ENCODE results near the gene HTR2A.

Gene HTR2A

DNA sequence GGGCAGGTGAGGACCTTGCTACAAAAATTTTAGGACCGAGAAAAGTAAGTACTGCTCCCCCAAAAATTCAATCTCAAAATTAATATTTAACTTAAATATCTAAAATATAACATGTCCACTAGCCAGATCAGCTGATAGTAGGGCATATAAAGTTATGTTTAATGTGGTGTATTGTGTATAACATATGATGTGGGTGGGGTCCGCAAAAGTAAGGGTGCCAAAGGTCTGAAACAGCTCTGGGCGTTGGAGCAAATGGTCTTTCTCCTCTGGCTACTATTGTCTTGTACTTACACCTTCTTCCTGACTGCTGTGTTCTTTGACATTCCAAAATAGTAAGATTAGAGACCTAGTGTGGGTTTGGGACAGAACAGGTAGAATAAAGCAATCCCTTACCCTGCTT lies 41.2 kb downstream of the HTR2A start:
- Mint-ChIP-seq H3K36me3 (ENCODE audit: low read depth) (no peaks in the 10 kb centered on the region), H3K4me3 (no peak overlapping the region), H3K9me3 (no peaks in the 10 kb centered on the region), H3K4me1 (ENCODE audit: low read depth) (no peaks in the 10 kb centered on the region), H3K27me3 (peaks cover 14% of the 10 kb centered on the region), H3K27ac (no peak overlapping the region)
- no peak for DNase-seq

DNA sequence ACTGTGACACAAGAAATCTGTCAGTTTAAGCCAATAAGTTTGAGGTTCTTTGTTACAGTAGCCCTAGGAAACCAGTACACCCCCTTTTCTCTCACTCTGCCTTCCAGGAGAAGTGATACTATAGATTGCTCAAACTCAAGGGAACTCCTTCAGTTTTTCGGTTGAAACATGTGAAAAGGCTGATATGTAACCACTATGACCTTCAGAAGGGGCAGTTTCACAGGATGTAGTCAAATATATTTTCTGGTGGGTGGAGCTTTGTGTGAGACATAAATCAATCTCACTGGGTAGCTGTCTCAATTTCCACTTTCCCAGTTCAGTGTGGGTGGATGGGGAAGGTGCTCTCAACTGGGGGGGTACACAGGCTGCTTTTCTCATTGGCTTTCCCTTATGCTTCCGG lies 41.7 kb downstream of the HTR2A start:
- H3K27me3 Mint-ChIP-seq: peaks cover 14% of the 10 kb centered on the region
- no peak overlapping the region for H3K4me3 Mint-ChIP-seq
- H3K27ac Mint-ChIP-seq: no peak overlapping the region
- H3K36me3 Mint-ChIP-seq (ENCODE audit: low read depth): no peaks in the 10 kb centered on the region
- H3K9me3 Mint-ChIP-seq: no peaks in the 10 kb centered on the region
- DNase-seq: no peak
- no peaks in the 10 kb centered on the region for H3K4me1 Mint-ChIP-seq (ENCODE audit: low read depth)

DNA sequence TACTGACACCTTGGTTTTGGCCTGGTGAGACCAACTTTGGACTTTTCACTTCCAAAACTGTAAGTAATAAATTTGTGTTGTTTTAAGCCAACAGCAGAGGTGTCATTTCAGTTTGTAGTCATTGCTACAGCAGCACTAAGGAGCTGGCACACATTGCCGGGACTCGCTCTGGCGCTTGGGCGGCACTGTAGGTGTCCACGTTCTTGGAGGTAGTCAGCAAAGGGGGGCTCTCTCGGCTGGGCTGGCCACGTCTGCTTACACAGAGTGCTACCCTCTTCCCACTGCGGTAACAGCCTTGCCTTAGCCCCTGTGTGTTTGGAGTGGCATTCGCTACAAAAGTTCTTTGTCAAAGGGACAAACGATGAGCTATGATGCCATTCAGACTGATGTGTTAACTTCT lies 44.7 kb downstream of the HTR2A start:
- no peak for DNase-seq
- peaks cover 16% of the 10 kb centered on the region for H3K27me3 Mint-ChIP-seq
- no peak overlapping the region for H3K4me3 Mint-ChIP-seq
- H3K9me3 Mint-ChIP-seq: no peaks in the 10 kb centered on the region
- no peaks in the 10 kb centered on the region for H3K4me1 Mint-ChIP-seq (ENCODE audit: low read depth)
- H3K27ac Mint-ChIP-seq: no peak overlapping the region
- H3K36me3 Mint-ChIP-seq (ENCODE audit: low read depth): no peaks in the 10 kb centered on the region

DNA sequence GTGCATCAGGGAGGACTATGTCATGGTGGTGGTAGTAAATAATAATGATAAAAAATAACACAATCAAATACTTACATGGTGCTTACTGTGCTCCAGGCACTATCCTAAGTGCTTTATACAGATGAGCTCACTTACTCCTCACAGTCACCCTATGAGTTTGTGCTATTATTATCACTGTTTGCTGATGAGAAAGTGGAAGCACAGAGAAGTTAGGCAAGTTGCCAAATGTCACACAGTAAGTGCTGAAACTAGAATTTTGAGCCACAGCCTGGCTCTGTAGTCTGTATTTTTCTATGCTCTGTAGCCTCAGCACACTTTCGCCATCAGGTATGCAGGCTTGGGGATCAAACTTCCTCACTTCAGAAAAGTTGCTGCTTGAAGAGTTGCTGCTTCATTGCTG lies 46.6 kb downstream of the HTR2A start:
- H3K36me3 Mint-ChIP-seq (ENCODE audit: low read depth): no peaks in the 10 kb centered on the region
- H3K27me3 Mint-ChIP-seq: peaks cover 14% of the 10 kb centered on the region
- H3K4me1 Mint-ChIP-seq (ENCODE audit: low read depth): no peaks in the 10 kb centered on the region
- H3K4me3 Mint-ChIP-seq: no peak overlapping the region
- H3K27ac Mint-ChIP-seq: no peak overlapping the region
- no peak for DNase-seq
- no peaks in the 10 kb centered on the region for H3K9me3 Mint-ChIP-seq

GRCh38 chr13:46846726-46847125 lies 50.1 kb downstream of the HTR2A start:
- no peak for DNase-seq

GRCh38 chr13:46845146-46845545 lies 51.7 kb downstream of the HTR2A start:
- Mint-ChIP-seq H3K27ac (no peak overlapping the region), H3K9me3 (no peaks in the 10 kb centered on the region), H3K4me3 (no peak overlapping the region), H3K4me1 (ENCODE audit: low read depth) (no peaks in the 10 kb centered on the region), H3K27me3 (peaks cover 3% of the 10 kb centered on the region), H3K36me3 (ENCODE audit: low read depth) (no peaks in the 10 kb centered on the region)
- DNase-seq: no peak

More at GRCh38 chr13:46846726-46847125, 50.1 kb downstream of the HTR2A start:
- Mint-ChIP-seq H3K36me3 (ENCODE audit: low read depth) (no peaks in the 10 kb centered on the region), H3K4me3 (no peak overlapping the region), H3K4me1 (ENCODE audit: low read depth) (no peaks in the 10 kb centered on the region), H3K27ac (no peak overlapping the region), H3K27me3 (peaks cover 6% of the 10 kb centered on the region), H3K9me3 (no peaks in the 10 kb centered on the region)

DNA sequence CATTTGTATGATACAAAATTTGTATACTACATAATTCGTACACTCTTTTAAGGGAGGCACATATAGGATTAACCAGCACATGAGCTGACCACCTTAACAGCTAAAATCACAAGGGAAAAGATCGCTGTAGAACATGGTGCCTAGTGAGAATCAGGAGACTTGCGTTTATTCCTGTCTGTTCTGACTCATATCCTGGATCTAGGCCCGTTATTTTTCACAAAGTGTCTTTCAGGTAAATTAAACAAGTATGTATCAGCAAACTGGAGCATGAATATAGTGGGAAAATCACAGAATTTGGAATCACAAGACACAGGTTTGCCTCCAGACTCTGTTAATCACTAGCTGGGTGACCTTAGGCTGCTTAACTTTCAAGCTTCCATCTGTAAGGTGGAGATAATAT lies 52.4 kb downstream of the HTR2A start:
- no peak for DNase-seq
- Mint-ChIP-seq H3K4me1 (ENCODE audit: low read depth) (no peaks in the 10 kb centered on the region), H3K9me3 (no peaks in the 10 kb centered on the region), H3K27me3 (peaks cover 3% of the 10 kb centered on the region), H3K27ac (no peak overlapping the region), H3K4me3 (no peak overlapping the region), H3K36me3 (ENCODE audit: low read depth) (no peaks in the 10 kb centered on the region)

DNA sequence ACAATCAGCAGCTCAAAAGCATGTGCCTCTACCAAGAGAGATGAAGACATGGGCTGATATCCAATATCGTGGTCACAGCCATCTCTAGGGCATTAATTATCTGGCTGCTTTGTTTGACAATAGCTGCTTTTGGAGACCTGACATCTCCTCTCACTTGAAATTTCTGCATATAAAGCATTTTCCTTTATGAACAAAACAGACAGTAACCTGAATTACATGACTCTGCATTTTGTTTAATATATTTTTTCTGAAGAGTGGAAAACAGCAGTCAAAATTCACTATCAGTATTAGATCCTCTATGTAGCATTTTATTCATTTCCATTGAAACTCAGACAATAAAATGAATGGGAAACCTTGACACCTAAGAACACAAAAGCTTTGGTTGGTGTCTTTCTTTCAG lies 57.5 kb downstream of the HTR2A start:
- peaks cover 6% of the 10 kb centered on the region for H3K27me3 Mint-ChIP-seq
- H3K9me3 Mint-ChIP-seq: no peaks in the 10 kb centered on the region
- DNase-seq: no peak
- no peak overlapping the region for H3K27ac Mint-ChIP-seq
- no peaks in the 10 kb centered on the region for H3K4me1 Mint-ChIP-seq (ENCODE audit: low read depth)
- H3K4me3 Mint-ChIP-seq: no peak overlapping the region
- no peaks in the 10 kb centered on the region for H3K36me3 Mint-ChIP-seq (ENCODE audit: low read depth)

DNA sequence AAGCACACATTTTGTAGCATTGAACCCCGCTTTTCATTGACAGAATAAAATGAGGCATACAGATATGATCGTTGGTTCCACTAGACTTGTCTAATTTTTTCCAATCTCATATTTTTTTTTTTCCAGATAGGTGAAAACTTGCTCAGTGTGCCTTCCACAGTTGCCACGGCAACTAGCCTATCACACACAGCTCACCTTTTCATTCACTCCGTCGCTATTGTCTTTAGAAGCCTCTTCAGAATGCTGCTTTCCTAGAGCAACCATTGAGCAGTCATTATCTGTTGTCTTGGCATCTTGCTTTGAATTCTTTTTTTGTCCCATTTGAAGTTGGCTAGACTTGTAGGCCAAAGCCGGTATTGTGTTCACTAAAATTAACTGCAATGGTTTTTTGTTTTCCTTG lies 62.2 kb downstream of the HTR2A start:
- no peak overlapping the region for H3K4me3 Mint-ChIP-seq
- DNase-seq: no peak
- no peak overlapping the region for H3K27ac Mint-ChIP-seq
- H3K9me3 Mint-ChIP-seq: no peaks in the 10 kb centered on the region
- H3K36me3 Mint-ChIP-seq (ENCODE audit: low read depth): no peaks in the 10 kb centered on the region
- H3K27me3 Mint-ChIP-seq: peaks cover 6% of the 10 kb centered on the region
- H3K4me1 Mint-ChIP-seq (ENCODE audit: low read depth): no peaks in the 10 kb centered on the region

DNA sequence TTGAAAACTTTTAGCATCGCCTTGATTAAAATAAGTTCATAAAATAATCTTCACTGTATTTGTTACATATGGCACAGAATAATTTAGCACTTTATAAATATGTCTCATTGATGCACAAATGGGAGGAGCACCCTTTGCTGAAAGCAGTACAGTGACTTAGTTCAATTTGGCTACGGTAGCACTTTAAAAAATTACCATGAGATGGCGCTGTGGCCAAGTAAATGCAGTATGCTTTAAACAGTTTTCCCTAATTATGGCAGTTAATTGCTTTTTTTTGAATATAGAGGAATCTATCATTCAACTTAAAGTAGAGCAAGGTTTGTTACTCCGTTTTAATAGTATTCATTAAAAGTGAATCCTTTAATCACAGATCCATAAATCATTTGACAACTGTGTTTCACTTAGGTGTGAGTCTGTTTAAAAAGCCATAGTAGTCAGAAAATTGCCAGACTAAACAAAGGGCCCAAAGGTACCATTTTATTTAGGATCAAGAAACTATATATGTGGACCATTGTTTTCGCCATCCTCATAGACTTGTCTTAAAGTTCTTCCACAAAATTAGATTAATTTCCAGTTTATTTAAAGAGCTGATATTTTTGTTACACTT lies 65.2 kb downstream of the HTR2A start:
- no peaks in the 10 kb centered on the region for H3K9me3 Mint-ChIP-seq
- no peaks in the 10 kb centered on the region for H3K27me3 Mint-ChIP-seq
- no peak for DNase-seq
- no peaks in the 10 kb centered on the region for H3K4me1 Mint-ChIP-seq (ENCODE audit: low read depth)
- H3K27ac Mint-ChIP-seq: no peak overlapping the region
- no peak overlapping the region for H3K4me3 Mint-ChIP-seq
- no peaks in the 10 kb centered on the region for H3K36me3 Mint-ChIP-seq (ENCODE audit: low read depth)

DNA sequence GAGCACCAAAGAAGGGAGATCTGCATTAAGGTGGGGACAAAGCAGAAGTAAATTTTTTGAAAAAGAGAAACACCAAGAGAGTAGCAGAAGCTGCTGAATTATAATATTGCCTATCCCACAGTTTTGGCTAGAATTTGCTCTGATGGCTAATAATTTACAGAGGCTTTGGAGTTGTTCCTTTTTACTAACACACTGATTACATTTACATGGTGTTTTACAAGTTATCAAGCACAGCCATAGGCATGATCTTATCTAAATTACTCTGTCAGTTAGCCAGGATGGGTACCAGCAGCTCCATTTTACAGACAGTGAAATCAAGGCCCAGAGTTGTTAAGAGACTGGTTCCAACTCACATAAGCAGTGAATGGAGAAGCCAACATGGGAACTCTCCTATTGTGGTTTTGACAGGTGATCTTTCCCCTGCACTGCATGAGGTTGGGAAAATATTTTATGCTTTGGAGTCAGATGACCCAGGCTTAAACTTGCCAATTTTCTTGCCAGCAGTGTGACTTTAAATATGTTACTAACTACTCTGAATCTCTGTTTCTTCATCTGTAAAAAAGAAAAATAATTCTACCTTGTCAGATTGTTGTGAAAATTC lies 66.3 kb downstream of the HTR2A start:
- H3K27me3 Mint-ChIP-seq: no peaks in the 10 kb centered on the region
- no peaks in the 10 kb centered on the region for H3K36me3 Mint-ChIP-seq (ENCODE audit: low read depth)
- H3K27ac Mint-ChIP-seq: no peak overlapping the region
- no peak overlapping the region for H3K4me3 Mint-ChIP-seq
- no peaks in the 10 kb centered on the region for H3K9me3 Mint-ChIP-seq
- H3K4me1 Mint-ChIP-seq (ENCODE audit: low read depth): no peaks in the 10 kb centered on the region
- DNase-seq: no peak

DNA sequence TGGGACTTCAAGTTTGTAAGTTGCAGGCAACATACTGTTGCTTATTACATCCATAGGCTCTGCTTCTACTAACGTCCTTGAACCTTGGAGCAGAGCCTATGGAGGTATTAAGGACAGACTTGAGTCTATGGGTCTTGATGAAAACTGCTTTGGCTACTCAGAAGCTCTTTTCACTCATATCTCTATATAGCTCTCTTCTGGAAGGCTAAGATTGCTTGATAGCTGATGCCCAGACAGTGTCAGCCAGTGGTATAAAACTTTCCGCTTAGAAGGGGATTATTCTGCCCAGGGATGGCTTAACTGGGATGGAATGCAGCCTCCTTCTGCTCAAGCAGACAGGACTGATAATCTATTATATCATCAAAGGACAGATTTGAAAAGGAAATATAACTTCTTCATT lies 74.3 kb downstream of the HTR2A start:
- Mint-ChIP-seq H3K27me3 (no peaks in the 10 kb centered on the region), H3K9me3 (no peaks in the 10 kb centered on the region), H3K36me3 (ENCODE audit: low read depth) (no peaks in the 10 kb centered on the region), H3K4me3 (no peak overlapping the region), H3K27ac (no peak overlapping the region), H3K4me1 (ENCODE audit: low read depth) (no peaks in the 10 kb centered on the region)
- no peak for DNase-seq

GRCh38 chr13:46817838-46818476 lies 78.9 kb downstream of the HTR2A start:
- H3K27ac Mint-ChIP-seq: no peak overlapping the region
- no peaks in the 10 kb centered on the region for H3K27me3 Mint-ChIP-seq
- DNase-seq: no peak
- no peak overlapping the region for H3K4me3 Mint-ChIP-seq
- H3K9me3 Mint-ChIP-seq: peaks cover 4% of the 10 kb centered on the region
- H3K36me3 Mint-ChIP-seq (ENCODE audit: low read depth): no peaks in the 10 kb centered on the region
- no peaks in the 10 kb centered on the region for H3K4me1 Mint-ChIP-seq (ENCODE audit: low read depth)

DNA sequence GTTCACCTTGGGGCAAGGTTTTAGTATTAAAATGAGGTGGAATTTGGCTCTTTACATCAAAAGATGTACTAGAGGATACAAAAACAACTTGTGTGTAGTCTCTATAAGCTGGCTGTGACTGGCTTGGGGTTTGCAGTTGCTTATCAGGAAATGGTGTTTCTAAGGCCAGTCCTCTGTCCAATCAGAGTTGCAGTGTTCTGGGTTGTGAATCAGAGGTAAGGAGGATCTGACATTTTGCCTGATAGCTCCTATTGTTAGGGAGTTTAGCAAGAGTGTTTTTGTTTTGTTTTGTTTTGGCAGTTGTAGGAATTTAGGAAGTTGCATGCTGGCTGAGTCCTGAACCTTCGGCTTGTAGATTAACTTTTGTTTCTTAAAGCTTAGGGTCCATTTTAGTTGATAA lies 79.8 kb downstream of the HTR2A start:
- H3K4me3 Mint-ChIP-seq: no peak overlapping the region
- peaks cover 4% of the 10 kb centered on the region for H3K36me3 Mint-ChIP-seq (ENCODE audit: low read depth)
- H3K27ac Mint-ChIP-seq: no peak overlapping the region
- peaks cover 4% of the 10 kb centered on the region for H3K4me1 Mint-ChIP-seq (ENCODE audit: low read depth)
- DNase-seq: no peak
- H3K9me3 Mint-ChIP-seq: peaks cover 12% of the 10 kb centered on the region
- peaks cover 1% of the 10 kb centered on the region for H3K27me3 Mint-ChIP-seq

DNA sequence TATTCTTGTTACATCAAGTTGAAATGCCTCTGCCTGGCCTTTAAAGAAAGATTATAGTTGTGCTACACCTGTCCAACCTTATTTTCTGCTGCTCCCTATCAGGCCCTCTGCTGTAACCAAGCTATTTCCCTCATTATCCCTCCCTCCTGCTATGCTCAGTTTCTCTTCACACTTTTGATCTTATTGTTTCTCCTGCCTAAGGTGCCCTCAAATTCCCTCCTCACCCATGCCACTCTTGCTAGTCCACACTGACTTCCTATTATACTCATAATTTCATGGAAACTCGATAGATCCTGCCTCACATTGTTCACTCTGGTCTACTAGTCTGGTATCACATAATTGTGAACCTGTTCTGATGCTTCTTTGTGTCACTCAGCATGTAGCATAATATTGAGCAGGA lies 80.5 kb downstream of the HTR2A start:
- Mint-ChIP-seq H3K9me3 (peaks cover 18% of the 10 kb centered on the region), H3K27ac (no peak overlapping the region), H3K27me3 (peaks cover 7% of the 10 kb centered on the region), H3K36me3 (ENCODE audit: low read depth) (peaks cover 4% of the 10 kb centered on the region), H3K4me1 (ENCODE audit: low read depth) (peaks cover 4% of the 10 kb centered on the region), H3K4me3 (no peak overlapping the region)
- DNase-seq: no peak

Measured in activated T-cell treated with anti-CD3 and anti-CD28 coated beads, Interleukin-2, amount 50 U/mL, for 24 hours (primary cell).